ENCODE measurements around the gene FXR1. TPM values are rescaled to one million over a fixed set of nuclear protein-coding genes. Genes with fewer than 3 reads are reported as not detected.
"Not testable (repeated sequence)": the region's sequence is repeated elsewhere in the genome, so short reads cannot be mapped to it uniquely, and the experiment has no call there.

FXR1 gene
- total RNA-seq, 6 experiments from 2014 or later: 41.5 to 88.5 (median 46.8) TPM

DNA sequence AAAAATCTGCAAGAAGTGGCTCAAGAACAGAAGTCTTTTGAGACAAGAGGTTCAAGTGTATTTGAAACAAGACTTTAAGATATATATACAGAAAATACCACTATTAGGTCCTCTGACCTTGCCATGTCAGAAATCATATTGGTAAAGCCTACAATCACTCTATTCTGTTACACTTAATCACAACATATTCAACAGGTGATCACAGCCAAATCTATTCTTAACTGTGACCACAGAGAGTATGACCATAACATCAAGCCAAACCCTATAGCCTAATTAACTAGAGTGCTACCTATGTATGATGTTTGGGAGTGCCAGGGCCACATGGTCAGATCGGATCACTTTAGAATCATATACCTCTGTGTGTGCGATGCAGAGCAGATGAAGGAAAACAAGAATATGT is 74.9 kb downstream of the FXR1 start:
- DNase-seq: no peak
- peaks cover 0 to 24% (median 3%) of the 10 kb centered on the region in 4 donors for H3K4me1 ChIP-seq
- WGBS (ENCODE audit: insufficient coverage, low coverage, low lambda C conversion rate, missing lambda C conversion rate): 95% methylated on average over 2 of the region's 2 CpGs
- H3K27me3 ChIP-seq: no peaks in the 10 kb centered on the region
- no peak overlapping the region for H3K27ac ChIP-seq
- H3K9me3 ChIP-seq: no peaks in the 10 kb centered on the region
- H3K4me3 ChIP-seq: no peak overlapping the region
- no peak for TF ChIP-seq POLR2A (IDR thresholded peaks at IDR 0.05)
- TF ChIP-seq, protein P1, sequence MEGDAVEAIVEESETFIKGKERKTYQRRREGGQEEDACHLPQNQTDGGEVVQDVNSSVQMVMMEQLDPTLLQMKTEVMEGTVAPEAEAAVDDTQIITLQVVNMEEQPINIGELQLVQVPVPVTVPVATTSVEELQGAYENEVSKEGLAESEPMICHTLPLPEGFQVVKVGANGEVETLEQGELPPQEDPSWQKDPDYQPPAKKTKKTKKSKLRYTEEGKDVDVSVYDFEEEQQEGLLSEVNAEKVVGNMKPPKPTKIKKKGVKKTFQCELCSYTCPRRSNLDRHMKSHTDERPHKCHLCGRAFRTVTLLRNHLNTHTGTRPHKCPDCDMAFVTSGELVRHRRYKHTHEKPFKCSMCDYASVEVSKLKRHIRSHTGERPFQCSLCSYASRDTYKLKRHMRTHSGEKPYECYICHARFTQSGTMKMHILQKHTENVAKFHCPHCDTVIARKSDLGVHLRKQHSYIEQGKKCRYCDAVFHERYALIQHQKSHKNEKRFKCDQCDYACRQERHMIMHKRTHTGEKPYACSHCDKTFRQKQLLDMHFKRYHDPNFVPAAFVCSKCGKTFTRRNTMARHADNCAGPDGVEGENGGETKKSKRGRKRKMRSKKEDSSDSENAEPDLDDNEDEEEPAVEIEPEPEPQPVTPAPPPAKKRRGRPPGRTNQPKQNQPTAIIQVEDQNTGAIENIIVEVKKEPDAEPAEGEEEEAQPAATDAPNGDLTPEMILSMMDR (IDR thresholded peaks at IDR 0.05): no peak
- ATAC-seq: no peak
- H3K36me3 ChIP-seq: peaks cover 0 to 36% (median 3%) of the 10 kb centered on the region in 4 donors
- intact Hi-C loops (cut with DNase I): no loop called here

DNA sequence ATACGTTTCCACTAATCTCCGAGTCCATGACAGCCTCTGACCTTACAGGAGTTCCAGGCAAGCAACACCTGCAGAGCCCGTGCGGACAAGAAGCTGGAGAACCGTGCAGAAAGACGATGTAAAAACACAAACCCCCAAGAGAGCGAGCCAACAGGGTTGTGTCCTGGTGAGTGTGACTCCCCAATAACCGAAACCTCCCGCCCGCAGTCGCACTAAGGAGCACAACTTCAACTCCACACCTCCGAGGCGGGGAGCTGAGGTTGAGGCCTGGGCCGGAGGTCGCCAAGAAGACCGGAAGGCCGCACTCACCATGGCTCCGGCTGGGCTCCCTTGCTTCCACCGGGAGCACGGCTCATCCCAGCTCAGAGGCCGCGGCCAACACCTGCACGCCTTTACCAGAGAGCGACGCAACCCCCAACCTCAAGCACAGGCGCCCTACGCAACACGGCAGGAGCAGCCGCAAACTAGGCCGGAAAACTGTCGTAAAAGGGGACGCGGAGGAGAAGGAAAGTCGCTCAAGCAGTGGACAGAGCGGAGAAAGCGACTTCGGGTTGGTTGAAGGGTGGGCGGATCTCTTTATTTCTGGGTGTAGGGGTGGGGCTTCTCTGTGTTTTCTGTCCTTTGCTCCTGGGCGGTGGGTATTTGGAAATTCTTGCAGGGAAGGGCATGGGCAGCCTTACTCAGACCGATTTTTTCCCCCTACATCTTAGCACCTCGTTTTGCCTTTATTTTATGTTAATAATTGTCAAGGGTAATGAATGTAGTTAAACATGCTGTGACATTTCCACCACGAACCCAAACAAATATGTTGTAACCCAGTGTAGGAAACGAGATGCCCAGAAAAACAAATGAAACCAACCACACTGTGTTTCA is 77.1 kb downstream of the FXR1 start, which contains the start of gene DNAJC19:
Gene DNAJC19 (minus strand): TSS at position 446 of the 873 bp plus-strand sequence. CDS start 134 bp downstream, at position 312.
- Histone ChIP-seq H3K36me3 (peaks cover 0 to 31% (median 3%) of the 10 kb centered on the region in 4 donors), H3K9me3 (no peaks in the 10 kb centered on the region), H3K27me3 (no peaks in the 10 kb centered on the region), H3K4me1 (peaks cover 0 to 14% (median 3%) of the 10 kb centered on the region in 4 donors), H3K4me3 (peak within 1 kb of the TSS; percentile 61 to 87 (median 81)), H3K27ac (peak within 1 kb of the TSS; percentile 61 to 88 (median 86))
- TF ChIP-seq, protein P1 (IDR thresholded peaks at IDR 0.05): no peak
- peak; percentile 82 for TF ChIP-seq POLR2A (IDR thresholded peaks at IDR 0.05)
- DNase-seq (peak; percentile 89 to 97 (median 95)), ATAC-seq (peak; percentile 95 to 98 (median 98))
- intact Hi-C loops (cut with DNase I): no loop called here
- under 1% methylated on average over 18 of the region's 43 CpGs for WGBS (ENCODE audit: insufficient coverage, low coverage, low lambda C conversion rate, missing lambda C conversion rate)

DNA sequence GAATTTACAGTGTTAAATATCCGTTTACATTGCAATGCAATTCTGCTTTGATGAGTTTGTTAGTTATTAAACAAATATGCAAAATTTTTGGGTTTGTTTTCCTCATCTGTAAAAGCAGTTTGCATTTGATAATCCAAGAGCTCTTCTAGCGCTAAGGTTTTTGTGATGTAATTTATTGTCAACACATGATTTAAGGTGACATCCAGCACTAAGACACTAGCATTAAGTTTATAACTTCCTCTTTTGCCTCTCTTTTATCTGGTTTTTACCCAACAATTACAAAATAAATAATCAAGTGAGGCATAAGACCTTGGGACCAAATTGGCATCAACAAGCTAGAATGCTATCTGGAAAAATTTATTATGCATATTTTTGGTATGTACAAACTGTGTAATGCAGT is 78.0 kb downstream of the FXR1 start:
- DNase-seq (no peak), ATAC-seq (no peak)
- Histone ChIP-seq H3K27me3 (no peaks in the 10 kb centered on the region), H3K9me3 (no peaks in the 10 kb centered on the region), H3K36me3 (peaks cover 0 to 23% (median 0%) of the 10 kb centered on the region in 4 donors), H3K4me1 (peaks cover 0 to 14% (median 3%) of the 10 kb centered on the region in 4 donors), H3K27ac (peak overlapping the region in 2 of 3 donors; percentile 86 to 88), H3K4me3 (peak overlapping the region; percentile 61 to 87 (median 81))
- intact Hi-C loops (cut with DNase I): no loop called here
- TF ChIP-seq, protein P1 (IDR thresholded peaks at IDR 0.05): no peak
- no peak for TF ChIP-seq POLR2A (IDR thresholded peaks at IDR 0.05)
- WGBS (ENCODE audit: insufficient coverage, low coverage, low lambda C conversion rate, missing lambda C conversion rate): 6% methylated on average over 2 of the region's 2 CpGs

DNA sequence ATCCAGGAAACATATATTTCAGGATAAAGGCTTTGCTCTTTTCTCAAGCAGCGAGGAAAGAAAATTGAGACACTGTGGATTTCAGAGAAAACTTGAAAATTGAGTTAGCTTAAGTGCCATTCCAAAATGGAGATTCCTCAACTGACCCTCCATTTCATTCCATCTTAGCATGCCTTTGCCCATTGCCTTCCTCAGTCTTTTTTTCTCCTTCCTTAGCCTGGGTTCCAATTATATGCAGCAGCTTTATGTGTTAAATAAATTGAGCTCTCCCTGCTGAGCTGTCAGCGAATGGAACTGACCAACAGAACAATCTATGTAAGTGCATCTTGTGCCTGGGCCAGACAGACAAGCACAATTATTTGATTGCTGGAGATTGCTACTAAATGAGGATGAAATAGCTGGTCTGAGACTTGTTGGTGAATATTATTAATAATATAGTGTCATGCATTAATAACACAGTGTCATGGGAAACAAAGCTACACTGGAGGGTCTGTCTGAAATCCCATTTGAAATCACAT is 84.0 kb downstream of the FXR1 start:
- Histone ChIP-seq H3K36me3 (no peaks in the 10 kb centered on the region), H3K27me3 (no peaks in the 10 kb centered on the region), H3K4me1 (no peaks in the 10 kb centered on the region), H3K9me3 (no peaks in the 10 kb centered on the region), H3K27ac (no peak overlapping the region), H3K4me3 (no peak overlapping the region)
- intact Hi-C loops (cut with DNase I): no loop called here
- TF ChIP-seq, protein P1 (IDR thresholded peaks at IDR 0.05): no peak
- no peak for TF ChIP-seq POLR2A (IDR thresholded peaks at IDR 0.05)
- no peak for ATAC-seq
- no CpG with 5 or more reads among the region's 2 CpGs for WGBS (ENCODE audit: insufficient coverage, low coverage, low lambda C conversion rate, missing lambda C conversion rate)
- DNase-seq: no peak

DNA sequence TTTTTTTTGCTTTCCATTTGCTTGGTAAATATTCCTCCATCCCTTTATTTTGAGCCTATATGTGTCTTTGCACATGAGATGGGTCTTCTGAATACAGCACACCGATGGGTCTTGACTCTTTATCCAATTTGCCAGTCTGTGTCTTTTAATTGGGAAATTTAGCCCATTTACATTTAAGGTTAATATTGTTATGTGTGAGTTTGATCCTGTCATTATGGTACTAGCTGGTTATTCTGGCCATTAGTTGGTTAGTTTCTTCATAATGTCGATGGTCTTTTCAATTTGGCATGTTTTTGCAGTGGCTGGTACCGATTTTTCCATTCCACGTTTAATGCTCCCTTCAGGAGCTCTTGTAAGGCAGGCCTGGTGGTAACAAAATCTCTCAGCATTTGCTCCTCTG is 89.9 kb downstream of the FXR1 start:
- H3K4me1 ChIP-seq; H3K9me3 ChIP-seq; ATAC-seq; H3K4me3 ChIP-seq; H3K27ac ChIP-seq; H3K36me3 ChIP-seq; DNase-seq; H3K27me3 ChIP-seq; intact Hi-C loops (cut with DNase I): not testable (repeated sequence)
- WGBS (ENCODE audit: insufficient coverage, low coverage, low lambda C conversion rate, missing lambda C conversion rate): 80% methylated on average over 4 of the region's 4 CpGs

DNA sequence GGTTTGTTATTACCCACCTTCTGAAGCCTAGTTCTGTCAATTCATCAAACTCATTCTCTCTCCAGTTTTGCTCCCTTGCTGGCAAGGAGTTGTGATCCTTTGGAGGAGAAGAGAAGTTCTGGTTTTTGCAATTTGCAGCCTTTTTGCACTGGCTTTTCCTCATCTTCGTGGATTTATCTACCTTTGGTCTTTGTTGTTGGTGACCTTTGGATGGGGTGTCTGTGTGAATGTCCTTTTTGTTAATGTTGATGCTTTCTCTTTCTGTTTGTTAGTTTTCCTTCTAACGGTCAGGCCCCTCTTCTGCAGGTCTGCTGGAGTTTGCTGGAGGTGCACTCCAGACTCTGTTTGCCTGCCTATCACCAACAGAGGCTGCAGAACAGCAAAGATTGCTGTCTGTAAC is 91.0 kb downstream of the FXR1 start:
- H3K27me3 ChIP-seq; H3K27ac ChIP-seq; ATAC-seq; H3K4me1 ChIP-seq; intact Hi-C loops (cut with DNase I); DNase-seq; H3K9me3 ChIP-seq; H3K36me3 ChIP-seq: not testable (repeated sequence)
- peak overlapping the region in 2 of 3 donors; percentile 9 to 35 for H3K4me3 ChIP-seq
- WGBS (ENCODE audit: insufficient coverage, low coverage, low lambda C conversion rate, missing lambda C conversion rate): 25% methylated on average over 2 of the region's 2 CpGs
